Kidney (tissue), 14 donors: ENCODE results near the gene PITPNC1. TPM values are rescaled to one million over a fixed set of nuclear protein-coding genes. Genes with fewer than 3 reads are reported as not detected.

ENCODE experiments used
- DNase-seq, 5 donors: peaks; one replicate each; pipeline ENCODE4 v3.0.0-alpha.2; 2013 to 2020
- FAIRE-seq: peaks from 2 replicates; lab custom pipeline; 2012; peaks lifted over from hg19 to GRCh38; lab: Jason Lieb, UNC
- H3K27ac ChIP-seq, 2 donors: one replicate each; pipeline ENCODE4 v1.7.0; 2013; ENCODE audit warnings: low read depth in 2 of 2, low read length in 2 of 2, inconsistent platforms in 1 of 2
- H3K27me3 ChIP-seq: one replicate; pipeline ENCODE4 v1.7.1; 2013; ENCODE audit warnings: low read length, inconsistent platforms; ENCODE audit not compliant: control insufficient read depth, insufficient read depth
- H3K36me3 ChIP-seq, 3 donors: one replicate each; pipeline versions ENCODE4 v1.7.0 to v1.7.1; 2013; ENCODE audit warnings: low read length in 3 of 3, control low read depth in 1 of 3, inconsistent platforms in 1 of 3; ENCODE audit not compliant: insufficient read depth in 3 of 3, control insufficient read depth in 2 of 3
- H3K4me1 ChIP-seq, 3 donors: one replicate each; pipeline versions ENCODE4 v1.7.0 to v1.7.1; 2013; ENCODE audit warnings: low read length in 3 of 3, inconsistent platforms in 1 of 3, low read depth in 1 of 3; ENCODE audit not compliant: control insufficient read depth in 2 of 3, insufficient read depth in 2 of 3
- H3K4me3 ChIP-seq, 3 donors: one replicate each; pipeline versions ENCODE4 v1.7.0 to v1.8.1; 2013; ENCODE audit warnings: low read length in 3 of 3, control low read depth in 1 of 3, inconsistent platforms in 1 of 3
- H3K9ac ChIP-seq, 3 donors: one replicate each; pipeline versions ENCODE4 v1.7.0 to v1.7.1; 2013; ENCODE audit warnings: low read length in 3 of 3, control low read depth in 1 of 3, inconsistent platforms in 1 of 3
- H3K9me3 ChIP-seq, 3 donors: one replicate each; pipeline versions ENCODE4 v1.7.0 to v1.7.1; 2013; ENCODE audit warnings: low read length in 3 of 3, control low read depth in 1 of 3, inconsistent platforms in 1 of 3; ENCODE audit not compliant: control insufficient read depth in 2 of 3, insufficient read depth in 1 of 3
- CTCF ChIP-seq: IDR thresholded peaks from 3 replicates; pipeline ENCODE4 v1.5.1; 2012; ENCODE audit warnings: mild to moderate bottlenecking, moderate library complexity, borderline replicate concordance; ENCODE audit not compliant: insufficient read depth; ENCODE audit errors: extremely low read depth
- intact Hi-C: fragments of 100-400 bp; cut with DNase I; formaldehyde crosslinking; loops from one replicate; pipeline ENCODE4 v1.11.1; 2022
- polyA plus RNA-seq: library from polyadenylated mRNA; stranded (reverse); fragments of 350-450 nt; fragmentation: Illumina TruSeq; extraction: RNeasy Lipid Tissue Mini Kit (QIAGEN cat#74804); gene quantifications from one replicate; pipeline ENCODE4 v1.2.3, GENCODE V29; 2014; ENCODE audit warnings: low read depth, low replicate concordance; ENCODE audit not compliant: insufficient read depth
- total RNA-seq: library from RNA; stranded (reverse); fragmentation: NEBNext Ultra II Directional; extraction: Animal tissue kit (Norgen Biotek cat#: 25700); gene quantifications from one replicate; pipeline ENCODE4 v1.2.1, GENCODE V29; 2021
- donor health status: control.
- donor health status: control.
- donor health status: control.
- donor health status: control.
- donor health status: control.
- donor health status: DM: yes; HTN: yes; CAD: no.
- donor health status: Normal renal cell carcinoma (clear cell type).

The PITPNC1 gene
- total and polyA plus RNA-seq, 2 donors from 2014 or later, result 14.2 to 41.3 TPM

GRCh38 chr17:67636834-67637520 lies 259.9 kb downstream of the PITPNC1 start:
- no peaks in the 10 kb centered on the region for H3K27me3 ChIP-seq
- FAIRE-seq (no peak), DNase-seq (peak in 4 of 5 donors; percentile 47 to 75 (median 66))
- H3K9ac ChIP-seq, result no peak overlapping the region
- peak overlapping the region; percentile 53 to 60 for H3K27ac ChIP-seq
- TF ChIP-seq CTCF, result no peak
- H3K4me1 ChIP-seq, result peaks cover 0 to 11% (median 8%) of the 10 kb centered on the region in 3 donors
- no peak overlapping the region for H3K4me3 ChIP-seq
- intact Hi-C loops, result no loop called here
- no peaks in the 10 kb centered on the region for H3K36me3 ChIP-seq
- no peaks in the 10 kb centered on the region for H3K9me3 ChIP-seq

- Histone ChIP-seq H3K4me1 (peaks cover 0 to 11% (median 8%) of the 10 kb centered on the region in 3 donors), H3K27me3 (no peaks in the 10 kb centered on the region), H3K9me3 (no peaks in the 10 kb centered on the region), H3K27ac (no peak overlapping the region), H3K36me3 (no peaks in the 10 kb centered on the region), H3K9ac (no peak overlapping the region), H3K4me3 (no peak overlapping the region)
- no peak for TF ChIP-seq CTCF
- DNase-seq (no peak), FAIRE-seq (no peak)
- intact Hi-C loops, result no loop called here
These were observed 261.0 kb downstream of the PITPNC1 start for GRCh38 chr17:67637901-67638641.

- H3K9ac ChIP-seq, result no peak overlapping the region
- H3K27ac ChIP-seq, result no peak overlapping the region
- FAIRE-seq (no peak), DNase-seq (no peak)
- no peaks in the 10 kb centered on the region for H3K27me3 ChIP-seq
- H3K36me3 ChIP-seq, result no peaks in the 10 kb centered on the region
- TF ChIP-seq CTCF, result no peak
- intact Hi-C loops, result no loop called here
- no peaks in the 10 kb centered on the region for H3K9me3 ChIP-seq
- H3K4me3 ChIP-seq, result no peak overlapping the region
- peaks cover 0 to 11% (median 8%) of the 10 kb centered on the region in 3 donors for H3K4me1 ChIP-seq
These were observed 261.8 kb downstream of the PITPNC1 start for GRCh38 chr17:67638871-67639270.
